ENCODE results near the gene TP73.

DNA sequence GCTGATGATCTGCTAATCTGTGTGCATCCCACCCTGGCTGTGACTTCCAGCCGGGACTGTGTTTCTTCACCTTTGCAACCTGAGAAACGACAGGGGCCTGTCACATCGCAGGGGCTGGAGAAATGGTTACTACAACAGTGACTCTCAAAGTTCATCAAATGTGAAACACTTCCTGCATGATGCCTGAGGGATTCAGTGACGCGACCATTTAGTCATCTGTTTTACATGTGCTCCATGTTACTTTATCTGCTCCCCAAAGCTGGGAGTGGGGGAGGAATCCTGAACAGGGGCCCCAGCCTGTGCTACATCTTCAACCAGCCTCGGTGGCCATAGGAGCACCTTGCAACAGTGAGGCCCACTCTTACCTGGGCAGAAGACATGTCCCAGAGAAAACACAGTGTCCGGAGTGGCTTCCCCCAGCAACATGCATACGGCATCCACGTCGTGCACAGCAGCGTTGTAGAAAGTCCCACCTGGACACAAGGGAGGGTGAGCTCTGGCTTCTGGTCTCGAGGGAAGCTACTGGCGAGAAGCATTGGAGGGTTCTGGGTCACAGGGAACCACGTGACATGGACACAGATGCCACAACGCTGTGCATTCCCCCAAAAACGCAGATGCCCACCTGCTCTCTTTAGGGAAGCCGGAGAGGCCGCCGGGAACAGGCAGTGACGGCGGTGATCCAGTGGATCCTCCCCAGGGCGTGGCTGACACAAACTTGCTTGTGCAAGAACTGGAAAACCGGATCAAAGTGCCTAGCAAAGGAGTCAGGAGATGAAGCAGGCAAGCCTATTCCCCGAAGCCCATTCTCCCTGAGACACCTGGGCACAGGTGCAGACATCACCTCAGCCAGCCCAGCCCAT, 90.4 kb downstream of the TP73 start:
- TF ChIP-seq, protein P1, sequence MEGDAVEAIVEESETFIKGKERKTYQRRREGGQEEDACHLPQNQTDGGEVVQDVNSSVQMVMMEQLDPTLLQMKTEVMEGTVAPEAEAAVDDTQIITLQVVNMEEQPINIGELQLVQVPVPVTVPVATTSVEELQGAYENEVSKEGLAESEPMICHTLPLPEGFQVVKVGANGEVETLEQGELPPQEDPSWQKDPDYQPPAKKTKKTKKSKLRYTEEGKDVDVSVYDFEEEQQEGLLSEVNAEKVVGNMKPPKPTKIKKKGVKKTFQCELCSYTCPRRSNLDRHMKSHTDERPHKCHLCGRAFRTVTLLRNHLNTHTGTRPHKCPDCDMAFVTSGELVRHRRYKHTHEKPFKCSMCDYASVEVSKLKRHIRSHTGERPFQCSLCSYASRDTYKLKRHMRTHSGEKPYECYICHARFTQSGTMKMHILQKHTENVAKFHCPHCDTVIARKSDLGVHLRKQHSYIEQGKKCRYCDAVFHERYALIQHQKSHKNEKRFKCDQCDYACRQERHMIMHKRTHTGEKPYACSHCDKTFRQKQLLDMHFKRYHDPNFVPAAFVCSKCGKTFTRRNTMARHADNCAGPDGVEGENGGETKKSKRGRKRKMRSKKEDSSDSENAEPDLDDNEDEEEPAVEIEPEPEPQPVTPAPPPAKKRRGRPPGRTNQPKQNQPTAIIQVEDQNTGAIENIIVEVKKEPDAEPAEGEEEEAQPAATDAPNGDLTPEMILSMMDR (conservative IDR thresholded peaks at IDR 0.05; ENCODE audit: low read depth, low read length) = no peak
- TF ChIP-seq EZH2 (IDR thresholded peaks at IDR 0.05; ENCODE audit: low read length, unreplicated experiment) = no peak

Data from PC-3 (cell line).